K562 (cell line): Measurements from ENCODE around the gene FBL. TPM values are rescaled to one million over a fixed set of nuclear protein-coding genes. Genes with fewer than 3 reads are reported as not detected.

ENCODE experiments used
- ATAC-seq: fragments of 200-7000 bp; cut with Tn5 transposase; 3 replicates; pipeline ENCODE4 v1.9.1; 2020; ENCODE audit warnings: moderate library complexity
- BruUV-seq: library from RNA; stranded (reverse); fragments of 400-500 nt; replicated peaks from 2 replicates; lab custom pipeline; 2021; lab: Mats Ljungman, UMichigan
- CTCF ChIA-PET: fragments of 300-600 bp; formaldehyde crosslinking; extraction: SDS; loops from one replicate; lab custom pipeline; 2021; ENCODE audit warnings: low intra/inter-chr PET ratio; lab: Yijun Ruan, JAX
- POLR2A ChIA-PET: fragments of 300-600, 350-650 bp; sonication (Branson Sonifier 250); formaldehyde crosslinking; extraction: SDS; loops from one replicate; lab custom pipeline; 2021; ENCODE audit warnings: antibody characterized with exemption, inconsistent platforms; lab: Yijun Ruan, JAX
- DNase-seq, 4 experiments: peaks; one replicate each; pipeline versions ENCODE4 v3.0.0 to v3.0.0-alpha.2; 2011 to 2018; ENCODE audit warnings: low spot score in 3 of 4, mixed read lengths in 3 of 4; ENCODE audit errors: extremely low read depth in 1 of 4
- FAIRE-seq: peaks from 2 replicates; lab custom pipeline; 2011; peaks lifted over from hg19 to GRCh38; lab: Jason Lieb, UNC
- H2AFZ ChIP-seq: 2 replicates; pipeline ENCODE4 v1.6.0; 2011; ENCODE audit warnings: low read depth, low read length, control low read depth, inconsistent platforms
- H3K27ac ChIP-seq: fragments of 200-600 bp; 3 replicates; pipeline ENCODE4 v1.8.0; 2011; ENCODE audit warnings: low read depth, mild to moderate bottlenecking, control low read depth, inconsistent platforms, low read length, moderate library complexity, mixed read lengths; ENCODE audit errors: extremely low read depth
- H3K27me3 ChIP-seq, 2 experiments: fragments of 300-600 bp in 1 of 2; 2 replicates in 1 of 2; 3 replicates in 1 of 2; pipeline versions ENCODE4 v1.6.0 to v1.8.0; 2011; ENCODE audit warnings: inconsistent platforms in 2 of 2, low read length in 2 of 2, mild to moderate bottlenecking in 1 of 2, mixed read lengths in 1 of 2, moderate library complexity in 1 of 2; ENCODE audit not compliant: control insufficient read depth in 2 of 2, insufficient read depth in 2 of 2
- H3K36me3 ChIP-seq: fragments of 300-600 bp; 3 replicates; pipeline ENCODE4 v1.8.0; 2011; ENCODE audit warnings: mild to moderate bottlenecking, low read length, inconsistent platforms; ENCODE audit not compliant: control insufficient read depth, insufficient read depth
- H3K4me1 ChIP-seq, 2 experiments: fragments of 200-600 bp in 1 of 2; replicated peaks in 1 of 2; 2 replicates in 1 of 2; 3 replicates in 1 of 2; pipeline versions ENCODE4 v1.5.1 to v1.8.0; 2011; ENCODE audit warnings: inconsistent platforms in 2 of 2, low read length in 2 of 2, mild to moderate bottlenecking in 1 of 2, mixed read lengths in 1 of 2, moderate library complexity in 1 of 2; ENCODE audit not compliant: control insufficient read depth in 2 of 2, insufficient read depth in 2 of 2
- H3K4me2 ChIP-seq: 2 replicates; pipeline ENCODE4 v1.6.1; 2011; ENCODE audit warnings: low read length, control low read depth, inconsistent platforms, mixed read lengths; ENCODE audit not compliant: insufficient read depth
- H3K4me3 ChIP-seq: fragments of 200-600 bp; sonication (generic), shearing (Covaris generic); 2 replicates; pipeline ENCODE4 v1.5.1; 2016; ENCODE audit warnings: control low read depth, inconsistent platforms
- H3K79me2 ChIP-seq: fragments of 200-600 bp; 3 replicates; pipeline ENCODE4 v1.8.0; 2011; ENCODE audit warnings: low read length, inconsistent platforms; ENCODE audit not compliant: control insufficient read depth, insufficient read depth
- H3K9ac ChIP-seq, 2 experiments: 2 replicates each; pipeline versions ENCODE4 v1.6.0 to v1.6.1; 2011; ENCODE audit warnings: low read depth in 2 of 2, low read length in 2 of 2, control low read depth in 1 of 2, inconsistent platforms in 1 of 2, mild to moderate bottlenecking in 1 of 2, mixed read lengths in 1 of 2; ENCODE audit not compliant: insufficient read depth in 1 of 2
- H3K9me1 ChIP-seq: one replicate; pipeline ENCODE4 v1.6.0; 2011; ENCODE audit warnings: inconsistent platforms, mild to moderate bottlenecking, low read length, moderate library complexity; ENCODE audit not compliant: control insufficient read depth, insufficient read depth
- H3K9me3 ChIP-seq: replicated peaks from 2 replicates; pipeline ENCODE4 v1.5.1; 2011; ENCODE audit warnings: low read depth, low read length, inconsistent platforms; ENCODE audit not compliant: control insufficient read depth, insufficient read depth
- H4K20me1 ChIP-seq: replicated peaks from 2 replicates; pipeline ENCODE4 v1.6.1; 2011; ENCODE audit warnings: low read length, inconsistent platforms, mixed read lengths; ENCODE audit not compliant: control insufficient read depth, insufficient read depth
- C11orf30 ChIP-seq: fragments of 450-650 bp; IDR thresholded peaks from 2 replicates; pipeline ENCODE4 v1.6.1; 2016; ENCODE audit warnings: low read depth, mild to moderate bottlenecking
- CBFA2T3 ChIP-seq: fragments of 450-650 bp; IDR thresholded peaks from 2 replicates; pipeline ENCODE4 v1.6.1; 2017
- CCNT2 ChIP-seq: IDR thresholded peaks from 2 replicates; pipeline ENCODE4 v1.6.1; 2011; ENCODE audit warnings: borderline replicate concordance, low read depth, mild to moderate bottlenecking, moderate library complexity, mixed read lengths, low read length; ENCODE audit not compliant: insufficient read length; ENCODE audit errors: extremely low read depth
- CREB1 ChIP-seq, 2 experiments: sonication (generic) in 1 of 2; formaldehyde crosslinking in 1 of 2; IDR thresholded peaks; 2 replicates each; pipeline versions ENCODE4 v1.6.1 to v1.8.0; 2012 to 2022; ENCODE audit warnings: inconsistent platforms in 1 of 2, mild to moderate bottlenecking in 1 of 2, missing genetic modification reagents in 1 of 2, moderate library complexity in 1 of 2
- CREBBP ChIP-seq: IDR thresholded peaks from one replicate; pipeline ENCODE4 v1.6.1; 2012; ENCODE audit warnings: low read depth, mild to moderate bottlenecking, control low read depth, inconsistent platforms, low read length
- EGR1 ChIP-seq: fragments of 450-650 bp; conservative IDR thresholded peaks from 2 replicates; pipeline ENCODE4 v1.6.1; 2017; ENCODE audit warnings: mild to moderate bottlenecking
- MAFF ChIP-seq: IDR thresholded peaks from 2 replicates; pipeline ENCODE4 v1.6.1; 2012; ENCODE audit warnings: low read length, improper control_type of control experiment
- MAFG ChIP-seq: fragments of 450-650 bp; conservative IDR thresholded peaks from 2 replicates; pipeline ENCODE4 v1.6.1; 2016; ENCODE audit warnings: missing genetic modification characterization, missing compliant biosample characterization
- NFIC ChIP-seq: fragments of 450-650 bp; IDR thresholded peaks from 2 replicates; pipeline ENCODE4 v1.6.1; 2017; ENCODE audit warnings: mild to moderate bottlenecking, inconsistent platforms
- ZNF316 ChIP-seq: fragments of 450-650 bp; IDR thresholded peaks from 2 replicates; pipeline ENCODE4 v1.6.1; 2016
- WGBS: fragments of 100-300 bp; shearing (Covaris generic); methylation state at CpG from one replicate; pipeline ENCODE4 v1.1.6; 2016; ENCODE audit warnings: low coverage, mixed read lengths; ENCODE audit not compliant: insufficient coverage; ENCODE audit errors: missing lambda C conversion rate; 5-methylcytosine and 5-hydroxymethylcytosine counted together
- in situ Hi-C: fragments of 300-500 bp; cut with MboI; formaldehyde crosslinking; loops from 4 replicates; pipeline ENCODE4 v1.15.0; 2018; ENCODE audit warnings: inconsistent platforms, mixed read lengths
- intact Hi-C: fragments of 100-400 bp; cut with micrococcal nuclease; formaldehyde crosslinking; loops from 2 replicates; pipeline ENCODE4 v1.14.2; 2022
- polyA plus RNA-seq, 8 experiments: library from polyadenylated mRNA; depleted of rRNA in 4 of 8; stranded (reverse) in 5 of 8; unstranded in 3 of 8; fragments of >200 nt; fragmentation: Nextera tagmentation in 2 of 8; fragmentation: Illumina TruSeq in 1 of 8; extraction: Ambion mirVana in 2 of 8; extraction: Trizol in 1 of 8; gene quantifications; 2 replicates each; pipeline versions ENCODE4 v1.2.1 to v1.2.3, GENCODE V29; 2011 to 2014; ENCODE audit warnings: inconsistent platforms in 1 of 8, missing spikeins in 1 of 8
- total RNA-seq, 7 experiments: library from RNA; depleted of rRNA in 6 of 7; stranded (reverse); fragments of >200 nt in 6 of 7; fragmentation: Illumina TruSeq in 2 of 7; extraction: Trizol in 2 of 7; gene quantifications; 2 replicates each; pipeline versions ENCODE4 v1.2.1 to v1.2.3, GENCODE V29; 2011 to 2021; ENCODE audit warnings: low replicate concordance in 1 of 7
- TF ChIP-seq, protein P1 (sequence below): fragments of 450-650 bp; IDR thresholded peaks from 2 replicates; pipeline ENCODE4 v1.6.1; 2016; ENCODE audit warnings: low read depth, mild to moderate bottlenecking, moderate library complexity
- TF ChIP-seq, protein P2 (sequence below), 2 experiments: IDR thresholded peaks in 1 of 2; conservative IDR thresholded peaks in 1 of 2; 2 replicates each; pipeline ENCODE4 v1.6.1; 2016; ENCODE audit warnings: low read depth in 2 of 2, mild to moderate bottlenecking in 1 of 2, missing compliant biosample characterization in 1 of 2, missing genetic modification characterization in 1 of 2, moderate library complexity in 1 of 2

Gene FBL
- total and polyA plus RNA-seq, 9 of the 15 experiments (the other 6 are each of a cell fraction or from before 2014, with no cell fraction given): 201 to 1,696 (median 696) TPM

DNA sequence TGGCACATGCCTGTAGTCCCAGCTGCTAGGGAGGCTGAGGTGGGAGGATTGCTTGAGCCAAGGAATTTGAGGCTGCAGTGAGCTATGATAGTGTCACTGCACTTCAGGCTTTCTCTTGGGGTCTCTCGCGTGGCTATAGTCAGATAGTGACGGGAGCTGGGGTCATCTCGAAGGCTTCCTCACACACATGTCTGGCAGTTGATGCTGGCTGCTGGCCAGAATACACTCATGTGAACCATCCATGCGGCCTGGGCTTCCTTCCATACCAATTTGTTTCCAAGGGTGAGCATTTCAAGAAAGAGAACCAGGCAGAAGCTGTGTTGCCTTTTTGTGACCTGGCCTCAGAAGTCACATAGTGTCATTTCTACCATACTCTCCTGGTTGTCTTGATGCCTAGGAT, 41.1 kb downstream of the FBL start:
- H3K79me2 ChIP-seq: no peaks in the 10 kb centered on the region
- ChIA-PET CTCF (no interaction called here), POLR2A (interaction anchor here (0.7 to 1.5 kb wide), 3 partner anchors 11 to 28 kb away, joined by 4 read pairs; no protein-coding TSS in a partner anchor)
- ATAC-seq (no peak), DNase-seq (peak in 1 of 4 experiments; percentile 20), FAIRE-seq (no peak)
- peaks cover 6 to 35% of the 10 kb centered on the region in 2 experiments; a peak in 3 of 5 replicates for H3K27me3 ChIP-seq
- BruUV-seq: no TSS peak
- TF ChIP-seq NFIC (peak; percentile 60), CBFA2T3 (0 out of 2 replicates have a peak, but pooled peaks have one; percentile 6), CREBBP (no peak)
- TF ChIP-seq, protein P1, sequence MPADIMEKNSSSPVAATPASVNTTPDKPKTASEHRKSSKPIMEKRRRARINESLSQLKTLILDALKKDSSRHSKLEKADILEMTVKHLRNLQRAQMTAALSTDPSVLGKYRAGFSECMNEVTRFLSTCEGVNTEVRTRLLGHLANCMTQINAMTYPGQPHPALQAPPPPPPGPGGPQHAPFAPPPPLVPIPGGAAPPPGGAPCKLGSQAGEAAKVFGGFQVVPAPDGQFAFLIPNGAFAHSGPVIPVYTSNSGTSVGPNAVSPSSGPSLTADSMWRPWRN: no peak
- H3K4me3 ChIP-seq: no peak overlapping the region
- no peaks in the 10 kb centered on the region for H3K4me1 ChIP-seq
- H3K9me1 ChIP-seq: no peaks in the 10 kb centered on the region
- in situ Hi-C loops: no loop called here
- H3K4me2 ChIP-seq: no peak overlapping the region
- no peak overlapping the region for H3K9ac ChIP-seq
- no peak overlapping the region for H3K27ac ChIP-seq
- no peaks in the 10 kb centered on the region for H3K9me3 ChIP-seq
- intact Hi-C loops: no loop called here
- H4K20me1 ChIP-seq: no peaks in the 10 kb centered on the region
- no peak overlapping the region for H2AFZ ChIP-seq
- no peaks in the 10 kb centered on the region for H3K36me3 ChIP-seq
- WGBS: 0% methylated on average over 5 of the region's 5 CpGs

DNA sequence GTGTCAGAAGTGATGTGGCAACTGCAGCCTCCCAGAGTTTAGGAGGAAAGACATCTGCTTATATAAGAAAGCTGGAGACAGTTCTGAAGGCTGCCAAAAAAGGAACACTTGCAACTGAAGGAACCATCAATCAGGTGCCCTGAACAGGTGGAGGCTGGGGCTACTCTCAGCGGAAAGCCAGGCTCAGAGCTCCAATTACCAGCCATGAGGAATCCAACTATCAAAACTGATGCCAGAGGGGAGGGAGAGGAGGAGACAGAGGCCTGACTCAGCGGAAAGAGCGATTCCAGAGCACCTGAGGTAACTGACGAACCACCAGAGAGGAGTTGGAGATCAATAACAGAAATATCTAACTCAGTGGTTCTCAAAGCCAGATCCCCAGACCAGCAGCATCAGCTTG, 43.2 kb downstream of the FBL start:
- FAIRE-seq: no peak
- peaks cover 2 to 28% of the 10 kb centered on the region in 2 experiments; a peak in 3 of 5 replicates for H3K27me3 ChIP-seq
- in situ Hi-C loops (no loop called here), intact Hi-C loops (no loop called here)
- no peaks in the 10 kb centered on the region for H3K9me1 ChIP-seq
- CTCF ChIA-PET: interaction anchor here (0.6 kb wide), 1 partner anchor 36 kb away, joined by 3 read pairs; no protein-coding TSS in a partner anchor
- DNase-seq: no peak
- no peaks in the 10 kb centered on the region for H3K4me1 ChIP-seq
- whole genome bisulfite sequencing: 2% methylated on average over 4 of the region's 4 CpGs
- H3K4me3 ChIP-seq: no peak overlapping the region
- no peaks in the 10 kb centered on the region for H3K79me2 ChIP-seq
- no TSS peak for BruUV-seq
- no peaks in the 10 kb centered on the region for H3K9me3 ChIP-seq
- H2AFZ ChIP-seq: no peak overlapping the region
- no peak overlapping the region for H3K9ac ChIP-seq
- no peak for ATAC-seq
- H3K27ac ChIP-seq: no peak overlapping the region
- POLR2A ChIA-PET: interaction anchor here (1.0 to 1.2 kb wide), 2 partner anchors 10 to 31 kb away, joined by 3 to 4 read pairs; partner anchors contain the start of gene DYRK1B
- no peaks in the 10 kb centered on the region for H3K36me3 ChIP-seq
- no peaks in the 10 kb centered on the region for H4K20me1 ChIP-seq
- H3K4me2 ChIP-seq: no peak overlapping the region
- TF ChIP-seq, protein P2, sequence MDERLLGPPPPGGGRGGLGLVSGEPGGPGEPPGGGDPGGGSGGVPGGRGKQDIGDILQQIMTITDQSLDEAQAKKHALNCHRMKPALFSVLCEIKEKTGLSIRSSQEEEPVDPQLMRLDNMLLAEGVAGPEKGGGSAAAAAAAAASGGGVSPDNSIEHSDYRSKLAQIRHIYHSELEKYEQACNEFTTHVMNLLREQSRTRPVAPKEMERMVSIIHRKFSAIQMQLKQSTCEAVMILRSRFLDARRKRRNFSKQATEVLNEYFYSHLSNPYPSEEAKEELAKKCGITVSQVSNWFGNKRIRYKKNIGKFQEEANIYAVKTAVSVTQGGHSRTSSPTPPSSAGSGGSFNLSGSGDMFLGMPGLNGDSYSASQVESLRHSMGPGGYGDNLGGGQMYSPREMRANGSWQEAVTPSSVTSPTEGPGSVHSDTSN (CRISPR knock-in tag; IDR thresholded peaks at IDR 0.05; ENCODE audit: low read depth): no peak
- TF ChIP-seq, protein P2 (tag; conservative IDR thresholded peaks at IDR 0.05; ENCODE audit: low read depth): peak; percentile 26; the same call in 1 of the 2 replicates
- peak; percentile 65 for TF ChIP-seq ZNF316
- peak; percentile 66 for TF ChIP-seq MAFG
- no peak for TF ChIP-seq EGR1
- 0 out of 2 replicates have a peak, but pooled peaks have one; percentile 13 for TF ChIP-seq MAFF
- peak; percentile 65 for TF ChIP-seq C11orf30
- no peak for TF ChIP-seq CREB1 (IDR thresholded peaks at IDR 0.05)
- TF ChIP-seq CREB1 (CRISPR knock-in tag; IDR thresholded peaks at IDR 0.05): no peak
- TF ChIP-seq CCNT2: no peak
